Neutrophil (primary cell): Measurements from ENCODE around the gene PXYLP1.

Experiments used
- H3K27ac ChIP-seq: fragments of 200-600 bp; sonication (generic); 2 replicates; pipeline ENCODE4 v1.5.1; 2016; ENCODE audit warnings: mild to moderate bottlenecking, moderate library complexity
- H3K27me3 ChIP-seq: fragments of 200-600 bp; sonication (generic); 2 replicates; pipeline ENCODE4 v1.6.0; 2016; ENCODE audit warnings: mild to moderate bottlenecking
- H3K36me3 ChIP-seq: fragments of 200-600 bp; sonication (generic); 2 replicates; pipeline ENCODE4 v1.5.1; 2017
- H3K4me1 ChIP-seq, 2 experiments: fragments of 200-600 bp in 1 of 2; sonication (generic) in 1 of 2; 1 replicate in 1 of 2; 2 replicates in 1 of 2; pipeline versions ENCODE4 v1.5.1 to v1.6.1; 2013 to 2016; ENCODE audit warnings: low read depth in 1 of 2, low read length in 1 of 2, mild to moderate bottlenecking in 1 of 2, moderate library complexity in 1 of 2; ENCODE audit not compliant: control insufficient read depth in 1 of 2, insufficient read depth in 1 of 2
- H3K4me3 ChIP-seq, 2 experiments: fragments of 200-600 bp in 1 of 2; sonication (generic) in 1 of 2; 1 replicate in 1 of 2; 2 replicates in 1 of 2; pipeline ENCODE4 v1.5.1; 2013 to 2016; ENCODE audit warnings: low read depth in 1 of 2, low read length in 1 of 2, mild to moderate bottlenecking in 1 of 2, moderate library complexity in 1 of 2
- H3K9me3 ChIP-seq: fragments of 200-600 bp; sonication (generic); 2 replicates; pipeline ENCODE4 v1.5.1; 2016
- CTCF ChIP-seq: fragments of 200-600 bp; sonication (generic); IDR thresholded peaks from 2 replicates; pipeline ENCODE4 v1.5.1; 2016; ENCODE audit warnings: antibody characterized with exemption

The PXYLP1 gene

GRCh38 chr3:141268306-141268705 is 36.7 kb downstream of the PXYLP1 start:
- Histone ChIP-seq H3K4me3 (no peak overlapping the region), H3K27me3 (no peaks in the 10 kb centered on the region), H3K27ac (no peak overlapping the region), H3K9me3 (no peaks in the 10 kb centered on the region), H3K36me3 (peaks cover 3% of the 10 kb centered on the region), H3K4me1 (peaks cover 9 to 12% of the 10 kb centered on the region in 2 experiments)
- TF ChIP-seq CTCF = no peak

DNA sequence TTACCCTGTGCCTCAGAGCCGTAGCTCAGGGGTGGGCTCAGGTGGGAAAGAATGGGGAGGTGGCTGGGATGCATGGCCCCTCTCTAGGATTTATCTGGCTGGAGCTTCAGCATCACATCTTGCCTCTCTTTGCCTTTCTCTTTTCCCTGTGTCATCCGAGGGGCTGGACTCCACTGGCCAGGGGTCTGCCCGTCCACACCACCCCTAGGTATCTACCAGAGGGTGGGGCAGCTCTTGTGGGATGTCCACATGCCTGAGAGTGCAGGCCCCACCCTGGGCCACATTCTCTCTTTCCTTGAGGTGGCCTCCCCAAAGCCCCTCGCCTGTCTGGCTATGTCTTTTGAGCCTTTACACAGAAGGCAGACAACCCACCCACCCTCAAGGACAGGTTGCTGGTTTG is 37.2 kb downstream of the PXYLP1 start:
- Histone ChIP-seq H3K36me3 (peaks cover 3% of the 10 kb centered on the region), H3K4me1 (peaks cover 9 to 12% of the 10 kb centered on the region in 2 experiments), H3K9me3 (no peaks in the 10 kb centered on the region), H3K27me3 (no peaks in the 10 kb centered on the region), H3K27ac (no peak overlapping the region), H3K4me3 (no peak overlapping the region)
- no peak for TF ChIP-seq CTCF

GRCh38 chr3:141269961-141270360 is 38.3 kb downstream of the PXYLP1 start:
- no peak for TF ChIP-seq CTCF
- no peaks in the 10 kb centered on the region for H3K9me3 ChIP-seq
- H3K27ac ChIP-seq = no peak overlapping the region
- H3K36me3 ChIP-seq = peaks cover 6% of the 10 kb centered on the region
- H3K27me3 ChIP-seq = no peaks in the 10 kb centered on the region
- peaks cover 10 to 14% of the 10 kb centered on the region in 2 experiments for H3K4me1 ChIP-seq
- H3K4me3 ChIP-seq = no peak overlapping the region

DNA sequence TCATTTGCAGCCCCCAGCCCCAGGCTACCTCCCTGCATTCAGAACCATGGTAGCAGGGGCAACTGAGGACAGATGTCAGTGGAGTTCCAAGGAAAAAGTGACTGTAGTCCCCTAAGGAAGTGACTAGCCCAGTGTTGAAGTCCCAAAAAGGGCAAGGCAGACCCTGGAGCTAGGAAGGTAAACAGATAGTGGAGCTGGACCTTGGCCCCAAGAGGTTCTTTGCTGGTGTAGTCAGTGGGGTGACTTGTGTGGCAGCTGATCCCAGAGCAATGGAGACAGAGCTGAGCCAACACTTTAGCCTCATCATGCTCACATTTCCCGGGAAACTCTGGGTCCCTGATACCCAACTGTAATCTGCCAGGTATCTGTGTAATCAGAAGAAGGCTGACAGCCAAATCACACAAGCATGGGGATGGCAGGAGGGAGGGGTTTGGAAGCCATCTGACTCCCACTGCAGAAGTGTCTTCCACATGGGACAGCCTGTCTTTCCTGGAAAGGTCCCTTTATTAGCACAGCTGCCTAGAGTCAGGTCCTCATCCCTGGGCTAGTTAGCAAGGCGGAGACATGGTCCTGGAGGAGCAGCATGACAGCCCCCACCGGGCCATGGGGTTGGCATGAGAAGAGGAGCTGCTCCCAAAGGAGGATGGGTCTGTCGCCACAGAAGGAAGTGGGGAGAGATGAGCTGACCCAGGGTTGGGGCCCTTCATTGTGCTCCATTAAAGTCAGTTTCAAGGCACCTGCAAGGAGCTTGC is 39.8 kb downstream of the PXYLP1 start:
- no peak overlapping the region for H3K4me3 ChIP-seq
- H3K27me3 ChIP-seq = no peaks in the 10 kb centered on the region
- no peaks in the 10 kb centered on the region for H3K9me3 ChIP-seq
- peaks cover 24 to 29% of the 10 kb centered on the region in 2 experiments for H3K4me1 ChIP-seq
- H3K36me3 ChIP-seq = peaks cover 6% of the 10 kb centered on the region
- H3K27ac ChIP-seq = no peak overlapping the region
- TF ChIP-seq CTCF = no peak

GRCh38 chr3:141272906-141273662 is 41.5 kb downstream of the PXYLP1 start:
- Histone ChIP-seq H3K27me3 (no peaks in the 10 kb centered on the region), H3K36me3 (peaks cover 6% of the 10 kb centered on the region), H3K9me3 (no peaks in the 10 kb centered on the region), H3K27ac (no peak overlapping the region), H3K4me3 (no peak overlapping the region), H3K4me1 (peaks cover 19 to 23% of the 10 kb centered on the region in 2 experiments)
- TF ChIP-seq CTCF = no peak
